Glomerular visceral epithelial cell (primary cell): Measurements from ENCODE around the gene SLC35B2.

Experiments
- DNase-seq: peaks from one replicate; pipeline ENCODE4 v3.0.0-alpha.2; 2016; ENCODE audit errors: extremely low spot score

SLC35B2 gene

DNA sequence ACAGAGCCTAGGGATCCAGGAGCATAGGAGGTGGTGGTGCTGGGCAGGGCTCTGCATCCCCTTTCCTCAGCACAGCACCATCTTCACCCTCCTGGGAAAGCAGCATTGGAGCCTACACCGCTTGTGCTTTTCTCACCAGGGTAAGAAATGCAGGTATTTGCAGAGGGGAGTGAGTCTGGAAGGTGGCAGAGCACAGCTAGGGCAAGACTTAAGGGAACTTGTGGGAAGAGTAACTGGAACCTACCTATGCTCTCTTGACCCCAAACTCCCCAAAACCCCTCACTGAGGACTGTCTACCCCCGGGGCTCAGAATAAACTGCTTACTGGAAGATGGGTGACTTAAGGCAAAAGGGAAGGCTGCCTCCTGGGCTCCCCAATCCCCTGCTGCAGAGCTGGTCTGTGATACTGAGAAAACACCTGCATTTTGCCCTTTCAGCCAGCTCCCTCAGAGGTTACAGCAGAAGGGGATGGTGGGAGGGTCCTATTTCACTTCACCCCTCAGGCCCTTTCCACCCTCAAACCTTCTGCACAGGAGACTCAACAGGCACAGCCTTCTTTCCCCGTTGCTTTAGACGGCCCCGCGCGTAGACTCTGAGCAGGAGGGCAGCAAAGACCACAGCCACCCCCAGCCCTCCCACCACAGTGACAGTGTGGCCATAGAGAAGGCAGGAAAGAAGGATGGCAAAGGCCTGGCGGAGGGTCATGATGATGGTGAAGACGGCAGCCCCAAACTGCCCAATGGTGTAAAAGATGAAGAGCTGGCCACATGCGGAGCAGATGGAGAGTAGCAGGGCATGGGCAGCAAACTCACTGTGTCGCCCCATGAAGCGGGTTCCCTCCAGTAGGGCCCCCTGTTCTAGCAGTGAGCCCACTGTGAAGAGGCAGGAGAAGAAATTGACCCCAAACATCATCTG lies 2.9 kb downstream of the SLC35B2 start:
- no peak for DNase-seq

DNA sequence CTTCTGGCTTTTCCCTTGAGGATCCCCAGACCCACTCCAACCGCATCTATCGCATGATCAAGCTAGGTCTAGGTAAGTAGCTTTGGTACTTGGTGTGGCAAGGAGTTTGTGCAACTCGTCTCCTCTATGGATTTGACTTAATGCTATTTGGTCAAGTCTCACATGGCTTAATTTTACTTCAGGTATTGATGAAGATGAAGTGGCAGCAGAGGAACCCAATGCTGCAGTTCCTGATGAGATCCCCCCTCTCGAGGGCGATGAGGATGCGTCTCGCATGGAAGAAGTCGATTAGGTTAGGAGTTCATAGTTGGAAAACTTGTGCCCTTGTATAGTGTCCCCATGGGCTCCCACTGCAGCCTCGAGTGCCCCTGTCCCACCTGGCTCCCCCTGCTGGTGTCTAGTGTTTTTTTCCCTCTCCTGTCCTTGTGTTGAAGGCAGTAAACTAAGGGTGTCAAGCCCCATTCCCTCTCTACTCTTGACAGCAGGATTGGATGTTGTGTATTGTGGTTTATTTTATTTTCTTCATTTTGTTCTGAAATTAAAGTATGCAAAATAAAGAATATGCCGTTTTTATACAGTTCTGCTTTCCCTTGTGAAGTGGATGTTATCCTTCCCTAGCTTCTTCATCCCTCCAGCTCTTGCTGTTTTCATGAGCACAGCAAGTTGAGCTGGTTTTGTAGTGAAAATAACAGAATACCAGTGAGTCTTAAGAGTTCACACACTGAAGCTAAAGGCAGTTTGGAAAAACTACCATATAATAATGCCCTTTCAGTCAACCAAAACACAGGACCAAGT lies 3.8 kb downstream of the SLC35B2 start:
- DNase-seq, result peak; percentile 67

DNA sequence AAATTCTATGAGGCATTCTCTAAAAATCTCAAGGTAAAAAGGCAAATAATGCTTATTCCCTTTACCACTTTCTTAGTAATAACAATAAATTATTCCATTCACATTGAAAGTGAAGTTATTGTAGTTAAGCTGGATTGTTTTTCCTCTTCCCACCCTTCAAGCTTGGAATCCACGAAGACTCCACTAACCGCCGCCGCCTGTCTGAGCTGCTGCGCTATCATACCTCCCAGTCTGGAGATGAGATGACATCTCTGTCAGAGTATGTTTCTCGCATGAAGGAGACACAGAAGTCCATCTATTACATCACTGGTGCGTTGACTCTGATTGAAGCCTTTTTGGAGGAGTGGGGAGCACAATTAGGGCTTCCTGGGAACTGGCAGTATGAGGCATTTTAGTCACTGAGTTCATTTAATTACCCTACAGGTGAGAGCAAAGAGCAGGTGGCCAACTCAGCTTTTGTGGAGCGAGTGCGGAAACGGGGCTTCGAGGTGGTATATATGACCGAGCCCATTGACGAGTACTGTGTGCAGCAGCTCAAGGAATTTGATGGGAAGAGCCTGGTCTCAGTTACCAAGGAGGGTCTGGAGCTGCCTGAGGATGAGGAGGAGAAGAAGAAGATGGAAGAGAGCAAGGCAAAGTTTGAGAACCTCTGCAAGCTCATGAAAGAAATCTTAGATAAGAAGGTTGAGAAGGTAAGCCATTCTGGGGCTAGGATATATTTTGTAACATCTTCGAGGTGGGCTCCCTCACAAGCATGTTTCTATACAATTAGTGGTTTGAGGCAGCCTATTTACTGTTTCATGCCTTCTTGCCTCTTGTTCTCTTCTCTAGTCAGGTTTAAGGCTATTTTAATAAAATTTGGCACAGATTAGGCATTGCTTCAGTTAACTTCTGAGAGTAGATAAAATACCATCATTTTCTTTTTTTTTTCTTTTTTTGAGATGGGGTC lies 5.5 kb downstream of the SLC35B2 start:
- DNase-seq, result no peak

DNA sequence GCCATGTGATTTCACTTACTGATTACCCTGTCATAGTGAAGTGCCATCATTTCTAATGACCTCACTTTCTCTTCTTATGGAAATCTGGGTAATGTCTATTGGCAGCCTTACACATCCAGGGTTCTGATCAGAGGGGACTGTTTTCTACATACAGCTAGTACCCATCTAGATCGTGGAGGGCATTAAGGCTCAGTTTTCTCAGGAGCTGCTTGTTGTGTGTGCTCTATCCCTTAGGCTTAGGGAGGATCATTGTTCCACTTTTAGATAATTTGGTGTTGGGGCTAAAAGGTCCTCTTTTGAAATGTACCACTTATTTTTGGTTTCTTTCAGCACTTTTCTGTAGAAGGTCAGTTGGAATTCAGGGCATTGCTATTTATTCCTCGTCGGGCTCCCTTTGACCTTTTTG lies 6.6 kb downstream of the SLC35B2 start:
- DNase-seq, result no peak

DNA sequence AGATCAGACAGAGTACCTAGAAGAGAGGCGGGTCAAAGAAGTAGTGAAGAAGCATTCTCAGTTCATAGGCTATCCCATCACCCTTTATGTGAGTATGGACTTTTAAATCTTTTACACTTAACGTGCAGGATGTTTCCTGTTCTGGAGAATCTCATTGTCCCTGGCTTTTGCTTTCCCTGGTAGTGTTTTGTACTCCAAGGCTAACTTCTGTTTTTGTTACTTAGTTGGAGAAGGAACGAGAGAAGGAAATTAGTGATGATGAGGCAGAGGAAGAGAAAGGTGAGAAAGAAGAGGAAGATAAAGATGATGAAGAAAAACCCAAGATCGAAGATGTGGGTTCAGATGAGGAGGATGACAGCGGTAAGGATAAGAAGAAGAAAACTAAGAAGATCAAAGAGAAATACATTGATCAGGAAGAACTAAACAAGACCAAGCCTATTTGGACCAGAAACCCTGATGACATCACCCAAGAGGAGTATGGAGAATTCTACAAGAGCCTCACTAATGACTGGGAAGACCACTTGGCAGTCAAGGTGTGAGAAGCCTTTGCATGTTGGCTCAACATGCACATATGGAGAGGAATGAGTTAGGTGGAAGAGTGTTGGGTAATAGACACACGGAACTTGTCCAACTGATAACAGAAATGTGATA lies 7.1 kb downstream of the SLC35B2 start:
- no peak for DNase-seq

DNA sequence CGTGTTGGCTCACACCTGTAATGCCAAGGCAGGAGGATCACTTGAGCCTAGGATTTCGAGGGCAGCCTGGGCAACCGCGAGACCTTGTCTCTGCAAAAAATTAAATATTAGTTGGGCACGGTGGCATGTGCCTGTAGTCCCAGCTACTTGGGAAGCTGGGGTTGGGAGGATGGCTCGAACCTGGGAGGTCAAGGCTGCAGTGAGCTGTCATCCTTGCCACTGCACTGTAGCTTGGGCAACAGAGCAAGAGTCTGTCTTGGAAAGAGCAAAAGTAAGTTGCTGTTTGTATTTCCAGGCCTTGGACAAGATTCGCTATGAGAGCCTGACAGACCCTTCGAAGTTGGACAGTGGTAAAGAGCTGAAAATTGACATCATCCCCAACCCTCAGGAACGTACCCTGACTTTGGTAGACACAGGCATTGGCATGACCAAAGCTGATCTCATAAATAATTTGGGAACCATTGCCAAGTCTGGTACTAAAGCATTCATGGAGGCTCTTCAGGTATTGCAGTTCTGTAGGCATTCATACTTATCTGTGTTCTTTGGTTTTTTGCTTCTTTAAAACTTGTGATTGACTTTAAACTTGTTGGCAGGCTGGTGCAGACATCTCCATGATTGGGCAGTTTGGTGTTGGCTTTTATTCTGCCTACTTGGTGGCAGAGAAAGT lies 8.1 kb downstream of the SLC35B2 start:
- no peak for DNase-seq

DNA sequence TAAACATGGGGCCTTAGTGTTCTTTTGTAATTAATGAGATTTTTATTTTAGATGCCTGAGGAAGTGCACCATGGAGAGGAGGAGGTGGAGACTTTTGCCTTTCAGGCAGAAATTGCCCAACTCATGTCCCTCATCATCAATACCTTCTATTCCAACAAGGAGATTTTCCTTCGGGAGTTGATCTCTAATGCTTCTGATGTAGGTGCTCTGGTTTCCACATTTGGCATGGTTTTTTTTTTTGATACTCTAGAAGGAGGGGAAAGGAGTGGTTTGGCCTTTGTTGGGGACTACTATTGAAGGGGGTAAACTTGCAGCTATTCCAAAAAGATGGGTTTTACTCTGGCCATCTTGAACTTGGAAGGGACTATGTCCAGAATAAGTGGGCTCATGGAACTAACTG lies 8.7 kb downstream of the SLC35B2 start:
- no peak for DNase-seq

DNA sequence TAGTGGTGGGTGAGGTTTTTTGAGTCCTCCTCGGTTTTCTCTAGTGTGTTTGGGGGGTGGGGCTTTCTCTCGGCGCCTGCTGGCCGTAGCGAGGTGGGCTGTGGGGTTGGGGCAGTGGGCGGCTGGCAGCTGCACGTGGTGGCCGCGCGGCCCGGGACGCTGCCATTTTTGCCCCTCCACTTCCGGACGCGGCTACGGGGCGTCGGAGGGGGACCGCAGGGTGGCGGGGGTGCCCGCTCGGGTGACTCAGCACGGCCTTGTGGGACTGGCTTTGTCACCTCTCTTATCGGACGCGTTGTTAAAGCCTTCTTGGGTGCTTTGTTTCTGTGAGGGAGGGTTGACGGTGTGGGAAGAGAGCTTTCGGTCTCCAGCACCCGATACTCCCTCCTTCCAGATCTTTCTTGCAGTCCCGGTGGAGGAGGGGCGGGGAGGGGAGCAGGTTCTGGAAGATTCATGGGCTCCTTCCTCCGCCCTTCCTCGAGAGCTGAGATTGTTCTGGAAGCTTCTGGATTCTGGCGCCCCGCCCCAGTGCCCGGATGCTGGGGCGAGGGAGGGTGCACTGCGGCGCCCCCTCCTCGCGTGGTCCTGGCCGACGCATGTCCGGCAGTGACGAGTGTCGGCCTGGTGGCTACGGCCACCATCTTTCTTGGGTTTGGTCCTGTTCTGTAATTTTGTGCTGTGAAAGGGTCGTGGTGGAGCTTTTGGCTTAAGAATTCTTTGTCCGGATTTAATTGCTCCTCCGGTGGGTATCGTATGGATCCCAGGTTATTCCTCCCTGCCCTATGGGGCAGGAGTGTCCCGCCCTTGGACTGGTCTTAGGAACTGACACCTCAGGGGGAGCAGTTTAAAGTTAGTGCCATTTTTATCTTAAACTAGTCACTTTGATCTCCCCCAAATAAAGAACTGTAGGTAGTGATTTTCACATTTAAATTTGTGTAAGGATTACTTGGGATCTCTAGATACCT lies 9.7 kb downstream of the SLC35B2 start:
- peak; percentile 61 for DNase-seq

DNA sequence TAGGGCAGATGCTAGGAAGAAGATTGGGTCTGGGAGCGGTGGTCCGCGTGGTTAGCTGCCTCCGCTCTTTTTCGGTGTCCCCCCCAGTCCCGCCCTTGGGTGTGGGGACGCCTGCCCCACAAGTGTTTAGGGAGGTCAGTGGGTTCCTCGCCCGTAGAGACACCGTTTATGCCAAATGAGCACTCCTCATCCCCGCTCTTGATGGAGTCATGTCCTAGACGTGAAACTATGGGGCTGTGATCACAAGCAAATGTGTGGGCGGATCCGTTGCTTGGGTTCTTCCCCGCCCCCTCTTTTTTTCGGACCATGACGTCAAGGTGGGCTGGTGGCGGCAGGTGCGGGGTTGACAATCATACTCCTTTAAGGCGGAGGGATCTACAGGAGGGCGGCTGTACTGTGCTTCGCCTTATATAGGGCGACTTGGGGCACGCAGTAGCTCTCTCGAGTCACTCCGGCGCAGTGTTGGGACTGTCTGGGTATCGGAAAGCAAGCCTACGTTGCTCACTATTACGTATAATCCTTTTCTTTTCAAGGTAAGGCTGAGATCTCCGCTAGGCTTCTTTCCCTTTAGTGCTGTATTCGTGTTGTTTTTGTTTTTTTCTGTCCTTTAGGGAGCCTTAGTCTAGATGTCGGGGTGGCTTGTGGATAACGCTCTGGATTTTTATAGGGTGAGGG lies 10.5 kb downstream of the SLC35B2 start, which contains the start of gene HSP90AB1:
Gene HSP90AB1, plus strand, starts transcription at position 439 of the 675 bp plus-strand sequence. CDS start 1,529 bp downstream, outside the sequence.
- peak; percentile 99 for DNase-seq

DNA sequence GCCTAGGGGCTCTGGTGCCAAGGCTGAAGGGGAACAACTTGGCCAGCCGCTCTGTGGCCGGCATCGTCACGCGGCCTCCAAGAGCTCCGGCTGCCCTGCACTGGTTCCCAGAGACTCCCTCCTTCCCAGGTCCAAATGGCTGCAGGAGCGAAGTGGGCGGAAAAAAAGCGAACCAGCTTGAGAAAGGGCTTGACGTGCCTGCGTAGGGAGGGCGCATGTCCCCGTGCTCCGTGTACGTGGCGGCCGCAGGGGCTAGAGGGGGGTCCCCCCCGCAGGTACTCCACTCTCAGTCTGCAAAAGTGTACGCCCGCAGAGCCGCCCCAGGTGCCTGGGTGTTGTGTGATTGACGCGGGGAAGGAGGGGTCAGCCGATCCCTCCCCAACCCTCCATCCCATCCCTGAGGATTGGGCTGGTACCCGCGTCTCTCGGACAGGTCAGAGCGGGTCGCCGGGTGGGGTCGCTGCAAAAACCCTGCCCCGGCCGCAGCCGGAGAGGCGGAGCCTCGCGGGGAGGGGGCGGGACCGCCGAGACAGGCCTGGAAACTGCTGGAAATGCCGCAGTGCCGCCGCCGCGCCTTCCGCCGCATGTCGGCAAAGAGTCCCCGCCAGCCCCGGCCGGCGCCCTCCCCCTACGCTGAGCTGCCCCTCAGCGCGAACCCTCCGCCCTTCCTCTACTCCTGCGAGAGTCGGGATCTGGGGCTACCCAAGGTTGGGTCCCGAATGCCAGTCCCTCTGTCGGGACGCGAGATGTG lies 11.2 kb downstream of the SLC35B2 start:
- peak; percentile 83 for DNase-seq

DNA sequence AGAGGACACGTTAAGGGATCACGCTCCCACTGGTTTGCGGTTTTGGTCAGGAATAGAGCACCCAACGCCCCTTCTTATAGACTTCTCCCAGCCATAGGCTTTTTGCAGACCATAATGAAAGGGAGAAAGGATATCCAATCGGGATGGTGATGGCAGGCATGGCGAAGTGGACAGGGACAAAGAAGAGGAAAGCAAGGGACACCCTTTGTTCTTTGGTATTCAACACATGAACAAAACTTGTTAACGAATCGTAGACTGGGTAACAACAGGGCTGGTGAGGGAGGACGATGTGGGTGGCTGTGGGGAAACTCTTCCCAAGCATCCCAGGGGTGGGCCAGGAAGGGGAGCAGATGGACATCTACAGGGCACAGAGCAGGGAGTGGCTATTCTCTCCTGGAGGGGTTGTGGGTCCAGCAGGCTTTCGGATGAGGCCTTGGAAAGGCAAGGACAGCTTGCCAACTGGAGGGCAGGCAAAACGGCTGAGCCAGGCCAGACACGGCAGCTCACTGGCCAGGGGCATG lies 11.9 kb downstream of the SLC35B2 start:
- DNase-seq, result no peak

DNA sequence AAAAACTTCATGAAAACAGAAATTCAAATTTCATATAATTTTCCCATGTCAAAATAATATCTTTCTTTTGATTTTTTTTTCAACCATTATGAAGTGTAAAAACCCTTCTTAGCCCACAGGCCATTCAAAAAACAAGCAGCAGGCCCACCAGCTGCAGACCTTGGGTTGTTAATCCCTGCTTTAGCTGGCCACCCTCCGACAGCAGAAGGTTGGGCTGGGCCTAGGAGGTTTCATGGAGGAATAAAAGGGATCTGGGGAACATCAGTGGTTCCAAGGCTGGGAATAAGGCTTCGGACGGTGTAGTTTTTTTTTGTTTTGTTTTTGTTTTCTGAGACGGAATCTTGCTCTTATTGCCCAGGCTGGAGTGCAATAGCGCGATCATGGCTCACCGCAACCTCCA lies 14.0 kb downstream of the SLC35B2 start:
- DNase-seq, result no peak

DNA sequence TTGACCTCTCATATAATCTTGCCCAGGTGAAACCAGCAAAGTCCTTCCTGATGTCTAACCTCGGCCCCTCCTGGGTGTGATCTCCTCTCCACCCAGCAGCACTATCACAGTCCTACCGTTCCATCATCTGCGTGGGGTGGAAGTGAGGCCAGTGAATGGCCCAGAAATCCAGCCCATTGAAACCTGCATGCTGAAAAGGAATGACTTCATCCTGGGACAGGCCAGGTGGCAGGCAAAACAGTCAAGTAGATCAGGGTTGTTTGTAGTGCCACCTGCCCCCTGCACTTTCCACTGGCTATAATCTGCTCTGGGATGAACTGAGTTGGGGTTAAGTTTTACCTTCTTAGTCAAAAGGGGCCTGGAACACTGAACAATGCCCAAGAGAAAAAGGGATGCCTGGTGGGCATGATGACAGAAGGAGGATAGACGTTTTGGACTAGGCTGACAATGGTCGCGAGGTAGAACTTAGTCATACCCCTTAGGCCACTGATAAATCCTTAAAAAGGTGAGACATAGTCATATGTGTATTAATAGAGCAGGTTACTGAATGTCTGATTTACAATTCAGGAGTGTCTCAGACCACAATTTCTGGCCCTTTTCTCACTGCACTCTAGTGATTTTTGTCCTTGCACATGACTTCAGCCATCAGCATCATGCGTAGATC lies 18.5 kb downstream of the SLC35B2 start:
- no peak for DNase-seq

DNA sequence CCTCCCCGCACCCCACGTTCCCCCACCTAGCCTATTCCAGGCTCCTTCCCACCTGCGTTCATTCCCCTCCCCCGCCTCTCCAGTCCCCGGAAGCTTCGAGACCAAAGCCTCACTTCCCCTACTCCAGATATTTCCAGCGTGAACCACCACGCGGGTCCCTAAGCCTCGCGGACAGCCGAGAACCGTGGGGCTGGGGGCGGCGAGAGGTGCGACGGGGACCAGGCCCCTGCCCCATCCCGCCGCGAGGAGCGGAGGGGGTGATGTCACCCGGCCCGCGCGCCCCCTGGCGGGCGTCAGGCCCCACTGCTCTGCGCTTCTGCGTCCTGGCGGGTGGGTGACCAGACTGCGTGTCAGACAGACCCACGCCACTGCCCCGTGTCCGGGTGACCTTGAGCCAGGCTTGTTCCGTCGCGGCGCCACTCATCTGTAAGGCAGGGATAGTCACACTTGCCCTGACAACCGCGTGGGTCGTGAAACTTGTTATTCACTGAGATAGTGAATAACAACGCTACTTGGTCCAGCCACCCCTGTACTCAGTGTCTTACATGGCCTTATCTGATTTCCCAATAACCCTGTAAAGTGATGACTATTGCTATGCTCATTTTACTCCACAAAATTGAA lies 19.4 kb downstream of the SLC35B2 start:
- DNase-seq, result peak; percentile 78

DNA sequence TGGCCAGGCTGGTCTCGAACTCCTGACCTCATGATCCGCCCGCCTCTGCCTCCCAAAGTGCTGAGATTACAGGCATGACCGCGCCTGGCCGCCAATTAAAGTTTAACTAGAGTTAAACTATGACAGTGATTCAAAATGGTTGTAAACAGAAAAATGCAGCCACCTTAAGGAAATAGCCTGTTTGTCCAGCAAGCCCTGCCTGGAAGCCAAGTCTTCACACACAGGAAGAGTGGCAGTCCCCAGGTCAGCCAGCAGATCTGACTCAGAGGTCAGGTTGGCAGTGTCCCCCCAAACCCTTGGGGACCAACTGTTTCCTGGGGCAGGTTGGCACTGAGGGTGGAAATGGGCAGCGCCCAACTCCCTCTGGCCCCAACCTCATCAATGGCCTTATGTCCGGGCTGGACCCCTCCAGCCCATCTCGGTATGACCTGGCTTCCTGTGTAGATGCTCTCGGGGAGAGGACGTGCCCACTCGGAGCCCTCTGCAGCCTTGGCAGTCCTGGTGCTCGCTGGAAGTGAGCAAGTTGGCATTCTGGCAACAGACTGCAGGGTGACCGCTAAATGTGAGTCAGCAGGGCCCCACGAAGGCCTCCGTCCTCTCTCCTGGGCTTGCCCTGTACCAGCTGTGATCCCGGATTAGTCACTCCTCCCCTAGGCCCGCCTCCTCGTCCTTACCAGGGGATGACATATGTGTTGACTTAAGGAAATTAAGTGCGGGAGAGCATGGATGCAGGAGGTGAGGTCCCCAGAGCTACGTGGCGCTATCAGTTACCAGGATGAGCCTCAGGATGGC lies 20.1 kb downstream of the SLC35B2 start:
- peak; percentile 100 for DNase-seq
